Neutrophil (primary cell): ENCODE measurements around the gene SLC16A8.

ENCODE experiments used
- H3K27ac ChIP-seq: fragments of 200-600 bp; sonication (generic); 2 replicates; pipeline ENCODE4 v1.5.1; 2016; ENCODE audit warnings: mild to moderate bottlenecking, moderate library complexity
- H3K27me3 ChIP-seq: fragments of 200-600 bp; sonication (generic); 2 replicates; pipeline ENCODE4 v1.6.0; 2016; ENCODE audit warnings: mild to moderate bottlenecking
- H3K36me3 ChIP-seq: fragments of 200-600 bp; sonication (generic); 2 replicates; pipeline ENCODE4 v1.5.1; 2017
- H3K4me1 ChIP-seq, 2 experiments: fragments of 200-600 bp in 1 of 2; sonication (generic) in 1 of 2; 1 replicate in 1 of 2; 2 replicates in 1 of 2; pipeline versions ENCODE4 v1.5.1 to v1.6.1; 2013 to 2016; ENCODE audit warnings: low read depth in 1 of 2, low read length in 1 of 2, mild to moderate bottlenecking in 1 of 2, moderate library complexity in 1 of 2; ENCODE audit not compliant: control insufficient read depth in 1 of 2, insufficient read depth in 1 of 2
- H3K4me3 ChIP-seq, 2 experiments: fragments of 200-600 bp in 1 of 2; sonication (generic) in 1 of 2; 1 replicate in 1 of 2; 2 replicates in 1 of 2; pipeline ENCODE4 v1.5.1; 2013 to 2016; ENCODE audit warnings: low read depth in 1 of 2, low read length in 1 of 2, mild to moderate bottlenecking in 1 of 2, moderate library complexity in 1 of 2
- H3K9me3 ChIP-seq: fragments of 200-600 bp; sonication (generic); 2 replicates; pipeline ENCODE4 v1.5.1; 2016
- TF ChIP-seq, protein P1 (sequence below): fragments of 200-600 bp; sonication (generic); IDR thresholded peaks from 2 replicates; pipeline ENCODE4 v1.5.1; 2016; ENCODE audit warnings: antibody characterized with exemption

SLC16A8 gene

DNA sequence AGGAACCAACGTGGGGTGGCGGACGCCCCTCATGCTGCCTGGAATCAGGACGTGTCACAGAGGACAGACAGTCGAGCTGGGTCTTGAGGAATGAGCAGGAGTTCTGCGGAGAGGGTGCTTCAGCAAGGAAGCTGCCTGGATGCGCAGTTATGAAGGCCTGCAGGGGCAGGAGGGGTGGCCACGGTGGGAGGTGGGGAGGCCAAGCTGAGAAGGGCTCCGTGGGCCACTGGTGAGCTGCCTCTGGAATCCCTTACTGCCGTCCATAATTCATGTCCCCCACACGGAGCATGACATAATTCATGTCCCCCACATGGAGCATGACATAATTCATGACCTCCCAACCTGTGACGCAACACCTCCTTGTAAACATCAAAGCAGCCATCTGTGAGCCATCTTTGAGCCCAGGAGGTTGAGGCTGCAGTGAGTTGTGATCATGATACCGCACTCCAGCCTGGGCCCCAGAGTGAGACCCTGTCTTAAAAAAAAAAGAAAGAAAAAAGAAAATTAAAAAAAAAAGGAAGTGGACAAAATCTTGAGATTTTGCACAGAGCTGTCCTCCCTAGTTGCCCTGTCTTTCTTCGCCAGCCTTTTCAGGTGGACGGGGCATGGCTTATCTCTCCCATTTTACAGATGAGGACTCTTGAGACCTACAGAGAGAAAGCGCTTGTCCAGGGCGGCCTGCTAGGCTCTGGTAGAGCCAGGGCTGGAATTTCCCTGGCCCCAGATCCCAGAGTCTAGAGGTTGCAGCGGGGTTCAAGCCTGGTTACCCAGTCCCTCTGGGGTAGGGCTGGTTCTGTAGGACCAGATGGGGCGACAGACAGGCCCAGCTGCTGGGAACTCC is 51.1 kb downstream of the SLC16A8 start:
- no peaks in the 10 kb centered on the region for H3K36me3 ChIP-seq
- H3K9me3 ChIP-seq, result no peaks in the 10 kb centered on the region
- H3K27ac ChIP-seq, result no peak overlapping the region
- no peaks in the 10 kb centered on the region for H3K27me3 ChIP-seq
- no peak overlapping the region for H3K4me3 ChIP-seq
- H3K4me1 ChIP-seq, result peaks cover 4 to 5% of the 10 kb centered on the region in 2 experiments
- TF ChIP-seq, protein P1, sequence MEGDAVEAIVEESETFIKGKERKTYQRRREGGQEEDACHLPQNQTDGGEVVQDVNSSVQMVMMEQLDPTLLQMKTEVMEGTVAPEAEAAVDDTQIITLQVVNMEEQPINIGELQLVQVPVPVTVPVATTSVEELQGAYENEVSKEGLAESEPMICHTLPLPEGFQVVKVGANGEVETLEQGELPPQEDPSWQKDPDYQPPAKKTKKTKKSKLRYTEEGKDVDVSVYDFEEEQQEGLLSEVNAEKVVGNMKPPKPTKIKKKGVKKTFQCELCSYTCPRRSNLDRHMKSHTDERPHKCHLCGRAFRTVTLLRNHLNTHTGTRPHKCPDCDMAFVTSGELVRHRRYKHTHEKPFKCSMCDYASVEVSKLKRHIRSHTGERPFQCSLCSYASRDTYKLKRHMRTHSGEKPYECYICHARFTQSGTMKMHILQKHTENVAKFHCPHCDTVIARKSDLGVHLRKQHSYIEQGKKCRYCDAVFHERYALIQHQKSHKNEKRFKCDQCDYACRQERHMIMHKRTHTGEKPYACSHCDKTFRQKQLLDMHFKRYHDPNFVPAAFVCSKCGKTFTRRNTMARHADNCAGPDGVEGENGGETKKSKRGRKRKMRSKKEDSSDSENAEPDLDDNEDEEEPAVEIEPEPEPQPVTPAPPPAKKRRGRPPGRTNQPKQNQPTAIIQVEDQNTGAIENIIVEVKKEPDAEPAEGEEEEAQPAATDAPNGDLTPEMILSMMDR, result no peak

DNA sequence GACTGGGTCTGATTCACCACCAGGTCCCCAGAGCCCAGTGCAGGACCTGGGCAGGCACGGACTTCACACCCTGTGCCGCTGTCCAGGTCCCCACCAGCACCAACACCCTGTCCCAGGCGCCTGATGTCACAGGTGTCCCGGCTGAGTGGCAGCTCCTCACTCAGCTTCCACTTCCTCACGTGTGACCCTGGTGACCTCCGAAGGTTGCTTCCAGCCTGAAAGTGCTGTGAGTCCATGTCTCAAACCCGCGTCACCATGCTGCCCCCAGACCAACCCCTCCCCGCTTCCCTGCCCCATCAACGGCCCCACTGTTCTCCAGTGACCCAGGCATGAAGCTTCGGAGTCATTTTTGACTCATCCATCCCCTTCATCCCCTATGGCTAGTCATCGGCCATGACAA is 52.5 kb downstream of the SLC16A8 start:
- Histone ChIP-seq H3K27ac (no peak overlapping the region), H3K4me1 (peaks cover 4 to 5% of the 10 kb centered on the region in 2 experiments), H3K36me3 (no peaks in the 10 kb centered on the region), H3K27me3 (no peaks in the 10 kb centered on the region), H3K9me3 (no peaks in the 10 kb centered on the region), H3K4me3 (no peak overlapping the region)
- TF ChIP-seq, protein P1, result no peak

DNA sequence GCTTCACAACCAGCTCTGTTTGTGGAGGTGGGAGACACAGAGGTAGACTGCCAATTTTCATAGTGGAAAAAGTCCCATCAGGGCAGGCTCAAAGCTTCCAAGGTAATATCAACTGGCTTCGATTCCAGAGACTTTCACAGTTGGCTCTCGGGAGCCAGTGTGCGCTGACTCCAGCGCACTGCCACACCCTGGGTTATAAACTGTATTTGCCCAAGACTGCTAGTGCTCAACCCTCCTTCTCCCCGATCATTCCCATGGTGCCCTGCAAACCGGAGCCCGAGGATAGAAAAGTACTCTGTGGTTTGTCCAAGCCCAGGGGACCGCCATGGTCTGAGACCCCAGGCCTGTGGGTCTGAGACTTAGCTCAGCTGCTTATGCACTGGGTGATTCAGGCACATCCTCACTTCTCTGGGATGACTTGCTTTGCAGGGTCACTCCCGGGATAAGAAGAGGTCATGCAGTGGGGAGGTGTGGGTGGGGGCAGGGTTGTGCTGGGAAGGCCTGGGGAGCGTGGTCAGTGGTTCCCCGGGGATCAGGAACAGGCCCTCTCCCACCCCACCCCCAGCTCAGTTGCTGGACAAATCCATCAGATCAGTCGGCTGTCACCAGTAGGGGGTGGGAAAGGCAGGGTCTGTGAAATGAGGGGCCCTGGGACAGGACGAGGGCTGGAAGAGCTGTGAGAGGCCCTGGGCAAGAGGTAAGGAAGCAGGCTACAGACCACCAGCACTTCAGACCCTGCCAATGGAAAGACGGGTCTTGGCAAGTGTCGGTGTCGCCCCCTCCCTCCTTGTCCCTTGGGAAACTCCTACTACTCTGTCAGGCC is 53.5 kb downstream of the SLC16A8 start:
- H3K9me3 ChIP-seq, result no peaks in the 10 kb centered on the region
- TF ChIP-seq, protein P1, result no peak
- no peaks in the 10 kb centered on the region for H3K36me3 ChIP-seq
- no peaks in the 10 kb centered on the region for H3K27me3 ChIP-seq
- no peak overlapping the region for H3K27ac ChIP-seq
- no peak overlapping the region for H3K4me3 ChIP-seq
- peaks cover 4 to 5% of the 10 kb centered on the region in 2 experiments for H3K4me1 ChIP-seq

DNA sequence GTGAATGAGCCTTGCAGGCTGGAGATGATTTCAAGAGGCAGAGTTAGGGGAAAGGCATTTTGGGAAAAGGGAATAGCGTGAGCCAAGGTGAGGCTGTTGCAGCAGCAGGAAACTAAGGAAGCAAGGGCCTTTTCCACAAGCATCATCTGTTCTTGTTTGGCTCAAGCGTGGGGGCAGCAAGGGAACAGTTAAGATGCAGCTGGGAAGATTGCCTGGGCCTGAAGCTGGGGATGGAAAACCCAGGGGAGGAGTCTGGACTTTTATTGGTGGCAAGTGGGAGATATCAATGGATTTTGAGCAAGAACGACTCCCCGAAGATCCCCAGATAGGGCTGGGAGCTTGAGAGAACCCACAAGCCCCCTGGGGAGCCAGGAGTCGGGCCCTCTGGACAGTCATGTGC is 54.1 kb downstream of the SLC16A8 start:
- H3K36me3 ChIP-seq, result no peaks in the 10 kb centered on the region
- H3K4me1 ChIP-seq, result peaks cover 4 to 5% of the 10 kb centered on the region in 2 experiments
- H3K4me3 ChIP-seq, result no peak overlapping the region
- TF ChIP-seq, protein P1, result no peak
- H3K27me3 ChIP-seq, result no peaks in the 10 kb centered on the region
- no peak overlapping the region for H3K27ac ChIP-seq
- no peaks in the 10 kb centered on the region for H3K9me3 ChIP-seq

DNA sequence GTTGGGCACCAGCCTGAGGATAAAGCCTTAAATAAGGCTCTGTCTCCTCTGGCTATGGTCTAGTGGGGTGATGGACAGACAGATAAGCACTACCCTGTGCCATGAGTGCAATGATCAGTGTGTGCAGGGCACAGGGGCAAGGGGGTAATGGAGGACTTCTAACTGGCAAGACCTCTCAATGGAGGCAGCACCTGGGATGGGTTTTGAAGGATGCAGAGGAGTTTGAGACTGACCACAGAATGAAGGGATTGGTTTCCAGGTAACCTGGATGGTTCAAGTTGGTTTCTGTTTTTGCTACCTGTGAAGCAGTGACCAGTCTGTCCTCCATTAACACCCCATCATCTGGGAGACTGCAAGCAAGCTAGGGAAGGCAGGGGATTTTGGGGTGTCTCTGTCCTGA is 54.6 kb downstream of the SLC16A8 start:
- H3K9me3 ChIP-seq, result no peaks in the 10 kb centered on the region
- no peaks in the 10 kb centered on the region for H3K36me3 ChIP-seq
- H3K4me3 ChIP-seq, result no peak overlapping the region
- H3K27ac ChIP-seq, result no peak overlapping the region
- H3K27me3 ChIP-seq, result no peaks in the 10 kb centered on the region
- TF ChIP-seq, protein P1, result no peak
- peaks cover 4 to 5% of the 10 kb centered on the region in 2 experiments for H3K4me1 ChIP-seq
